ENCODE measurements around the gene SEZ6L. TPM values are rescaled to one million over a fixed set of nuclear protein-coding genes. Genes with fewer than 3 reads are reported as not detected.

Gene SEZ6L
- total RNA-seq, 1 donor from 2014 or later, result 109 TPM

GRCh38 chr22:26172389-26172990, 3.2 kb downstream of the SEZ6L start:
- H3K27ac Mint-ChIP-seq (ENCODE audit: unreplicated experiment), result no peak overlapping the region
- H3K9me3 Mint-ChIP-seq (ENCODE audit: unreplicated experiment), result peaks cover 11% of the 10 kb centered on the region
- TF ChIP-seq CTCF (IDR thresholded peaks at IDR 0.05; ENCODE audit: partially characterized antibody, unreplicated experiment), result peak; percentile 87
- H3K27me3 Mint-ChIP-seq (ENCODE audit: unreplicated experiment), result peaks cover 11% of the 10 kb centered on the region
- H3K4me1 Mint-ChIP-seq (ENCODE audit: low read depth, unreplicated experiment), result peaks cover 30% of the 10 kb centered on the region
- H3K4me3 Mint-ChIP-seq (ENCODE audit: unreplicated experiment), result peak overlapping the region; percentile 31
- DNase-seq, result peak; percentile 79
- H3K36me3 Mint-ChIP-seq (ENCODE audit: unreplicated experiment), result no peaks in the 10 kb centered on the region

- peaks cover 20% of the 10 kb centered on the region for H3K4me1 Mint-ChIP-seq (ENCODE audit: low read depth, unreplicated experiment)
- no peaks in the 10 kb centered on the region for H3K36me3 Mint-ChIP-seq (ENCODE audit: unreplicated experiment)
- H3K27ac Mint-ChIP-seq (ENCODE audit: unreplicated experiment), result no peak overlapping the region
- peak overlapping the region; percentile 0 for H3K4me3 Mint-ChIP-seq (ENCODE audit: unreplicated experiment)
- peak; percentile 53 for TF ChIP-seq CTCF (IDR thresholded peaks at IDR 0.05; ENCODE audit: partially characterized antibody, unreplicated experiment)
- peaks cover 8% of the 10 kb centered on the region for H3K27me3 Mint-ChIP-seq (ENCODE audit: unreplicated experiment)
- DNase-seq, result peak; percentile 61
- peaks cover 5% of the 10 kb centered on the region for H3K9me3 Mint-ChIP-seq (ENCODE audit: unreplicated experiment)
Measured at GRCh38 chr22:26174280-26174679, 5.0 kb downstream of the SEZ6L start.

GRCh38 chr22:26182723-26183122, 13.5 kb downstream of the SEZ6L start:
- Mint-ChIP-seq H3K27me3 (ENCODE audit: unreplicated experiment) (peaks cover 3% of the 10 kb centered on the region), H3K4me3 (ENCODE audit: unreplicated experiment) (no peak overlapping the region), H3K4me1 (ENCODE audit: low read depth, unreplicated experiment) (peaks cover 2% of the 10 kb centered on the region), H3K36me3 (ENCODE audit: unreplicated experiment) (peaks cover 5% of the 10 kb centered on the region), H3K9me3 (ENCODE audit: unreplicated experiment) (no peaks in the 10 kb centered on the region), H3K27ac (ENCODE audit: unreplicated experiment) (no peak overlapping the region)
- no peak for TF ChIP-seq CTCF (IDR thresholded peaks at IDR 0.05; ENCODE audit: partially characterized antibody, unreplicated experiment)
- peak; percentile 21 for DNase-seq

- no peak for TF ChIP-seq CTCF (IDR thresholded peaks at IDR 0.05; ENCODE audit: partially characterized antibody, unreplicated experiment)
- H3K4me3 Mint-ChIP-seq (ENCODE audit: unreplicated experiment), result no peak overlapping the region
- DNase-seq, result no peak
- peaks cover 1% of the 10 kb centered on the region for H3K27me3 Mint-ChIP-seq (ENCODE audit: unreplicated experiment)
- H3K27ac Mint-ChIP-seq (ENCODE audit: unreplicated experiment), result no peak overlapping the region
- peaks cover 3% of the 10 kb centered on the region for H3K9me3 Mint-ChIP-seq (ENCODE audit: unreplicated experiment)
- H3K36me3 Mint-ChIP-seq (ENCODE audit: unreplicated experiment), result no peaks in the 10 kb centered on the region
- peaks cover 2% of the 10 kb centered on the region for H3K4me1 Mint-ChIP-seq (ENCODE audit: low read depth, unreplicated experiment)
Measured at GRCh38 chr22:26185190-26185589, 15.9 kb downstream of the SEZ6L start.

- TF ChIP-seq CTCF (IDR thresholded peaks at IDR 0.05; ENCODE audit: partially characterized antibody, unreplicated experiment), result no peak
- Mint-ChIP-seq H3K27me3 (ENCODE audit: unreplicated experiment) (peaks cover 1% of the 10 kb centered on the region), H3K27ac (ENCODE audit: unreplicated experiment) (no peak overlapping the region)
Measured at GRCh38 chr22:26188341-26188740, 19.1 kb downstream of the SEZ6L start.

More at GRCh38 chr22:26188341-26188740, 19.1 kb downstream of the SEZ6L start:
- DNase-seq, result no peak
- Mint-ChIP-seq H3K36me3 (ENCODE audit: unreplicated experiment) (peaks cover 5% of the 10 kb centered on the region), H3K4me1 (ENCODE audit: low read depth, unreplicated experiment) (no peaks in the 10 kb centered on the region), H3K4me3 (ENCODE audit: unreplicated experiment) (no peak overlapping the region), H3K9me3 (ENCODE audit: unreplicated experiment) (peaks cover 3% of the 10 kb centered on the region)
